Measurements from ENCODE around the gene TP53AIP1.
A peak's percentile ranks its signal among the peaks of the same experiment; 100 is the strongest.

TP53AIP1 gene

DNA sequence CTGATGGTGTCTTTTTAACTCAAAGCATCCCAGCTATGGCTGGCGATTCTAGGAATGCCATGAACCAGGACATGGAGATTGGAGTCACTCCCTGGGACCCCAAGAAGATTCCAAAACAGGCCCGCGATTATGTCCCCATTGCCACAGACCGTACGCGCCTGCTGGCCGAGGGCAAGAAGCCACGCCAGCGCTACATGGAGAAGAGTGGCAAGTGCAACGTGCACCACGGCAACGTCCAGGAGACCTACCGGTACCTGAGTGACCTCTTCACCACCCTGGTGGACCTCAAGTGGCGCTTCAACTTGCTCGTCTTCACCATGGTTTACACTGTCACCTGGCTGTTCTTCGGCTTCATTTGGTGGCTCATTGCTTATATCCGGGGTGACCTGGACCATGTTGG is 31.4 kb downstream of the TP53AIP1 start:
- no peak for TF ChIP-seq CTCF (IDR thresholded peaks at IDR 0.05)

DNA sequence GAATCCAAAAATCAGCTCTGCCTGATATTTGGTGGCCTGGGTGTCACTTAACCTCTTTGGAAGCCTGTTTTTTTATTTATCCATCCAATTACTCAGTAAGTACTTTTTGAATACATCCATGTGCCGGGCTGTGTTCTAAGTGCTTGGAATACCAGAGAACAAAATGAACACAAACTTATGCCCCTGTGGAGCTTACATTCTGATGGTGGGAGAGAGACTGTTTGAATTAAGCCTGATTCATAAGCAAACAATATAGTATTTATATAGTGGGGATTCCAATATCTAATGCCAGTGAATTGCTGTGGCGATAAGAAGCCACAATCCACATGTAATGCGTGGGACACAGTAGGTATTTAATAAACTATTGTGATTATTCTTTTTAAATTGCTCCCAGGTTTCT is 32.1 kb downstream of the TP53AIP1 start:
- TF ChIP-seq CTCF (IDR thresholded peaks at IDR 0.05), result no peak

DNA sequence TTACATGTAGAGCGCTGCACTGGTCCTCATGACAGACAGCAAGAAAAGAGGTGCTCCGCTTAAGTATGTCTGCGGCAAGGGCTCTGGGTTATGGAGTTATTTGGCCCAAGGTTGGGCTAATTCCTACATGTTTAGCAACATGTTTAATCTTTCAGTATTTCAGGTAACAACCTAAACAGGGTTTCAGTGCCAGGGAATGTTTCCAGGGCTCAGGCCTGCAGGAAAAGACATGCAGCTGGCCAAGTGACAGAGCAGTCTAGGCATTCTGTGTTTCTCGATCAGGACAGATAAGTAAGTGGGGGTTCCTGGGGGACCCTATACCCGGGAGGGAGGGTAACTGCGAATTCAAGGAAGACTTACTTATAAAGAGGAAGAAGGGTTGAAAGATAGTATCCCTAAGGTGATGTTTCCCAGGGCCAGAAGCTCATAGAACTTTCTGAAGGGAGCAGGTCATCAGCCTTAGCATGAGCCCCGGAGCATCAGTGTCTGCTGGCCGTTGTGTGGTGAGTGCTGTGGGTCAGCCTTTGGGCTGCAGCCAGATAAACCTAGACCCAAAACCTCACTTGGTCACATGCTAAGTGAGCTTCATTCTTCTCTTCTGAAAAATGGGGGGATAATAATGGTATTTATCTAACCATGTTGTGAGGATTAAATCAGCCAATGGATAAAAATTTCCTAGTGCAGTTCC is 33.1 kb downstream of the TP53AIP1 start:
- no peak for TF ChIP-seq CTCF (IDR thresholded peaks at IDR 0.05)

- no peak for TF ChIP-seq CTCF (IDR thresholded peaks at IDR 0.05)
These were observed 34.1 kb downstream of the TP53AIP1 start for GRCh38 chr11:128908391-128909246.

DNA sequence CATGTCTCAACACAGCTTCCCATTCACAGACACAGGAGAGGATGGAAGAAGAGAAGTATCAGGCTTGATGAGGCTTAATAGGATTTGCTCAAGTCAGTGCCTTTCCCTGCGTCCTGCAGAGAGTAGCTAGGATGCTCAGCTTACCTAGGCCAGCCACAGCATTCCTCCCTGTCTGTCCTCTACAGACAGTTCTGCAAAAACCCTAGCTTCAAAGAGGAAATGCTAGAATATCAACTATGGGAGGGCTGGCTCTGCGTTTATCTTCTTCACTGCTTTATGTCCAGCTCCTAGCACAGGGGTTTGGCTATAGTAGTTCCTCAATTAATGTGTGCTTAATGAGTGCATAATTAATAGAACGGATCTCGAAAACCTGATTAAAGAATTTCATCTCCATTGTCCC is 35.1 kb downstream of the TP53AIP1 start:
- TF ChIP-seq CTCF (IDR thresholded peaks at IDR 0.05), result no peak

DNA sequence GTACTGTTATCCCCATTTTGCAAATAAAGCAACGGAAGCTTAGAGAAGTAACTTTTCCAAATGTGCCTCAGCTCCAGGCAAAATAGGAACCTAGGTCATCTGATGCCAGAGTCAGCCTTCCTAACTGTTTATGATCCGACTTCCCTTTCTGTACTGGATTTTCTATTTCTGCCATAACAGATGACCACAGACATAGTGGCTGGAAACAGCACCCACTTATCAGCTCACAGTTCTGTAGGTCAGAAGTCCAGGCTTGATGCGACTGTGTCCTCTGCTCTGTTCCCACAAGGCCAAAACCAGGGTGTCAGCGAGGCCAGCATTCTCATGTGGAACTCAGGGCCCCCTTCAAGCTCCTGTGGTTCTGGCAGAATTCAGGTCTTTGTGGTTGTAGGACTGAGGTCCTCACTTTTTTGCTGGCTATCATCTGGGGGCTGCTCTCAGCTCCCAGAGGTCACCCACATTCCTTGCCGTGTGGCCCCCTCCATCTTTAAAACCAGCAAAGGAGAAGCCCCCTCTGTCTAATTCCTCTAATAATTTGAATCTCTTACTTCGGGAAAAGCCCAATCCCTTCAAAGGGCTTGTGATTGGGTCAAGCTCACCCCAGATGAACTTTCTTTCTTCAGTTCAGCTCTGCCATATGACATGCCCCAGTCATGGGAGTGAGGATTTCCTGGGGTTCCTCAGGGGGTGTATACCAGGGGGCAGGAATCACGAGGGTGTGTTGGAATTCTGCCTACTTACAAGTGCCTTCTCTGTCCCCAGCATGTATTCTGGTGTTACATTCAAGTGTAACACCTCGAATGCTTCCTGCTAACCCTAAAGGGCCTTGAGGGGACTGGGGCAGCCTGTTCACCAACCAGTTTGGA is 36.3 kb downstream of the TP53AIP1 start:
- TF ChIP-seq CTCF (IDR thresholded peaks at IDR 0.05), result 0 out of 2 replicates have a peak, but pooled peaks have one; percentile 2
